Measurements from ENCODE around the gene RAPGEF6.
"Not testable (repeated sequence)": the region's sequence is repeated elsewhere in the genome, so short reads cannot be mapped to it uniquely, and the experiment has no call there.

Gene RAPGEF6

GRCh38 chr5:131419877-131420276, 215.2 kb downstream of the RAPGEF6 start:
- no peak for DNase-seq

GRCh38 chr5:131418846-131419245, 216.2 kb downstream of the RAPGEF6 start:
- no peak for DNase-seq

GRCh38 chr5:131417240-131417869, 217.7 kb downstream of the RAPGEF6 start:
- DNase-seq = peak; percentile 77

GRCh38 chr5:131416729-131417128, 218.3 kb downstream of the RAPGEF6 start:
- no peak for DNase-seq

GRCh38 chr5:131413605-131414559, 221.1 kb downstream of the RAPGEF6 start:
- no peak for DNase-seq

GRCh38 chr5:131406975-131407638, 227.9 kb downstream of the RAPGEF6 start:
- no peak for DNase-seq

GRCh38 chr5:131406076-131406475, 229.0 kb downstream of the RAPGEF6 start:
- no peak for DNase-seq

- no peak for DNase-seq
Measured at GRCh38 chr5:131405674-131406073, 229.4 kb downstream of the RAPGEF6 start.

GRCh38 chr5:131400585-131400984, 234.4 kb downstream of the RAPGEF6 start:
- DNase-seq = no peak

- DNase-seq = not testable (repeated sequence)
Measured at GRCh38 chr5:131399007-131399406, 236.0 kb downstream of the RAPGEF6 start.

GRCh38 chr5:131396630-131397273, 238.3 kb downstream of the RAPGEF6 start:
- DNase-seq = no peak

- DNase-seq = no peak
Measured at GRCh38 chr5:131396015-131396414, 239.0 kb downstream of the RAPGEF6 start.

- DNase-seq = peak; percentile 58
Measured at GRCh38 chr5:131394128-131394527, 240.9 kb downstream of the RAPGEF6 start.

GRCh38 chr5:131393498-131393968, 241.5 kb downstream of the RAPGEF6 start:
- no peak for DNase-seq

GRCh38 chr5:131392466-131393095, 242.4 kb downstream of the RAPGEF6 start:
- DNase-seq = no peak

GRCh38 chr5:131389869-131390265, 245.2 kb downstream of the RAPGEF6 start:
- no peak for DNase-seq

GRCh38 chr5:131389096-131389868, 245.7 kb downstream of the RAPGEF6 start:
- DNase-seq = no peak

GRCh38 chr5:131387255-131387654, 247.8 kb downstream of the RAPGEF6 start:
- no peak for DNase-seq

GRCh38 chr5:131386779-131387178, 248.2 kb downstream of the RAPGEF6 start:
- DNase-seq = no peak

GRCh38 chr5:131386124-131386523, 248.9 kb downstream of the RAPGEF6 start:
- DNase-seq = no peak

- DNase-seq = no peak
Measured at GRCh38 chr5:131384616-131385214, 250.3 kb downstream of the RAPGEF6 start.
